Activated CD4-positive, alpha-beta T cell treated with anti-CD3 and anti-CD28 coated beads, Interleukin-2, amount 50 U/mL, for 48 hours (primary cell): ENCODE data around the gene KAT2B.
"Not testable (repeated sequence)": the region's sequence is repeated elsewhere in the genome, so short reads cannot be mapped to it uniquely, and the experiment has no call there.

ENCODE experiments used
- DNase-seq, 2 experiments: peaks; one replicate each; pipeline ENCODE4 v3.0.0-alpha.2; 2020

The KAT2B gene

DNA sequence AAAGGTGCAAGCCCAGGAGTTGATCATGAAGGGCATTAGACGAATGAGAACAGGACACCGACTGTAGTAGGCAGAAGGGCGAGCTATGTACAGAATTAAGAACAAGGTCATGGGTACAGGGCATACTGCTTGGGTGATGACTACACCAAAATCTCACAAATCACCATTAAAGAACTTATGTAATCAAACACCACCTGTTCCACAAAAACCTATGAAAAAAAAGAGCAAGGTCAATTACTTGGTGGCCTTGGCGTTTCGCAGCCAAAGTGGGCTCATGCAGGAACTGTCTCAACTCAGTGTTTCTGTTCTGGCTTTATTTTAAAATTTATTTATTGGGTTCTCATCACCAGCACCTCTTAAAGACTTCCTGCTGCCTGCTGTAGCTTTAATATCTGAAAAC lies 2.1 kb downstream of the KAT2B start:
- DNase-seq: no peak

DNA sequence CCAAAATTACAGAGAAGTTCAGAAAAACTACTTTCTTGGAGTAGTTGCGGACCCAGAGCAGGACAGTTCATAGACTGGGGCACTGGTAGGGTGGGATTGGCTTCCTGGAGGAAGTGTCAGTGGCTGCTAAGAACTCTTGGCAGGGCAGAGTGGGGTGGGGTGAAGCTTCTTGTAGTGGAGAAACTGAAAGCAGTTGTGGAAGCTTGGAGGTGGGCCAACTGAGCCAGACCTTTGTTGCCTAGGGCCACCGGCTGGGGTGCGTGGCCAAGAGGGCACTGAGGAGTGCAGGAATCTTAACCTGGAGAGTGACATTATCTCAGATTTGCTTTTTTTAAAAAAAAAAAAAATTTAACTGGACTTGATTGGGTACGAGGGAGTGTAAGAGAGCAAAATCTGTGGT lies 3.1 kb downstream of the KAT2B start:
- DNase-seq: peak; percentile 45 to 59

DNA sequence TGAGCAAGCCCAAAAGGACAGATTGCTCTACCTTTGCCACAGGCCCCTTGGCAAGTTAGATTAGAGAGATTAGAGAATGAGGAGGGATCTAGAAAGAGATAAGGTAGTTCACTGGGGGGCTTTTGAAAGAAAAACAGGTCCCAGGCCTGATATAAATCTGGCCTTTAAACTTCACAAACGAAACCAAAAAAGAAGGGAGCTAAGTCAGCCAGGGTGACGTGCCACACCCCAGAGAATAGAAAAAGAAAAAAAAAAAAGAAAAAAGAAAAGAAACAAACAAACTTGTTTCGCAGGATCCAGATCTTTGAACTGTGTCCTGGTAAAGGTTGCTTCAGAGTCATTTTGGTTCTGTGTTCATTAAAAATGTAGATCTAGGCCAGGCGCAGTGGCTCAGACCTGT lies 3.6 kb downstream of the KAT2B start:
- DNase-seq: no peak

DNA sequence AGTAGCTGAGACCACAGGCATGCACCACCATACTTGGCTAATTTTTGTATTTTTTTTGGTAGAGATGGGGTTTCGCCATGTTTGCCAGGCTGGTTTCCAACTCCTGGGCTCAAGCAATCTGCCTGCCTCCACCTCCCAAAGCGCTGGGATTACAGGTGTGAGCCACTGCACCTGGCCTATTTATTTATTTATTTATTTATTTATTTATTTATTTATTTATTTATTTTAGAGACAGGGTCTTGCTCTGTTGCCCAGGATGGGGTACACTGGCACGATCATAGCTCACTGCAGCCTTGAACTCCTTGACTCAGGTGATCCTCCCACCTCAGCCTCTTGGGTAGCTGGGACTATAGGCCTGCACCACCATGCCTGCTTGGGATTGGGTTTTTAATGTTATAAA lies 4.9 kb downstream of the KAT2B start:
- not testable (repeated sequence) for DNase-seq

DNA sequence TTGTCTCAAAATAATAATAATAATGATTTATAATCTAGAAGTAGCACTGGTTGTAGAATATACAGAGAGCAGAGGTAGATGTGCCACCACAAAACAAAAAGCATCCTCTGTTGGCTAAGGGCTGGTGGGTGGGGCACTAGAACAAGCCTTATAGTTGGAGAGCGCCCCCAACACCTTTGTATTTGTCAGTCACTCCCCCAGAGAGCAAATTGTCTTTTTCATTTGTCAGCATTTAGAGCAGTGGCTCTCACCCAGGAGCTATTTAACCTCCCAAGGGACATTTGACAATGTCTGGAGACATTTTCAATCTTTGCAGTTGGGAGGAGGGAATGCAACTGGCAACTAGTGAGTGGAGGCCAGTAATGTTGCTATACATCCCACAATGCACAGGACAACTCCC lies 6.3 kb downstream of the KAT2B start:
- DNase-seq: no peak

DNA sequence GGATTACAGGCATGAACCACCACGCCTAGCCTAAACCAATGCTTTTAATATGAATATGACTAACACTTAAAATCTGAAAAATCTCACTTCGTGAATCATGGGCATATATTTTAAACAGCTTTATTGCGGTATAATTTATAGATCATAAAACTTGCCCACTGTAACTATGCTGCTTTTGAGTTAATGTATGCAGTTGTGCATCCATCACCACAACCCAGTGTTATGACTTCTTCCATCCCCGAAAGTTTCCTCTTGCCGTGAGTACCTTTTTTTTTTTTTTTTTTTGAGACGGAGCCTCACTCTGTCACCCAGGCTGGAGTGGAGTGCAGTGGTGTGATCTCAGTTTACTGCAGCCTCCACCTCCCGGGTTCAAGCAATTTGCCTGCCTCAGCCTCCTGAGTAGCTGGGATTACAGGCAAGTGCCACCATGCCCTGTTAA lies 7.1 kb downstream of the KAT2B start:
- DNase-seq: no peak

DNA sequence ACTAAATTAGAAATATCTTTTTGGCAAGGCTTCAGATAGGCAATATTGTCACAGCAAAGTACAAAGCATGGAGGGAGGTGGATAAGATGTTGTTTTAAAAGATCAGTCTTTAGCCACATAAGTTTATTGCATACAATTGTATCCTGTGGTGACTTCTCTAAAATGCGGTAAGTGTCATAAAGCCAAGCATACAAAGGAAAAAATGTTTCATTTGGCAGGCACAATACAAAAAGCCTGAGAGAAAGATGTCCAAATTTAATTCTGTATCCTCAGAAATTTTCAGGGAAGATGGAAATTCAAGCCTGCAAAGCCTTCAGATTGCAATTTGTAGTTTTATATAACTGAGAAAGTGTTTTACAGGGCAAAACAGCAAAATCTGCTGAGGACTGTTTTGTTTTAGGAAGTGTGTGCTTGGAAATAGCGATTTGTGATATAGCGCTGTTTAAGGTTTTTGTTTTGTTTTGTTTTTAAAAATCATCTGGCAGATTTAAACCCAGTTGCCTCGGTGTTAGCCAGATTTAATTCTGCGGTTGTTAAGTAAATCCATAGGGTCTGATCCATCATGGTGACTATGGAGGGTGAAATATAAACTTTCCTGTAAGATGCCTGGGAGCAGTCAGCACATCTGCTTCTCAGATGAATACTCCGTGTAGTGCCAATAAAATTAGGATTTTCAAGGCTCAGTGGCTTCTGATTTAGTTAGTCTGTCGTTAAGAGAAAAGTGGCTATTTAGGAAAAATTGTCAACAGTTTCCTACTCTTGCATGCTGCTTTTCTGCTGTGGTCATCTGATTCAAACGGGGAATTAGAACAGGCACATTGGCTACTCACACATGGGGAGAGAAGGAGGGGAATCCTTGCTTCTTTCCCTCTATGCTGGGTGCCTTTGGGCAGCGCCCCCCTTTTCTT lies 8.0 kb downstream of the KAT2B start:
- no peak for DNase-seq

DNA sequence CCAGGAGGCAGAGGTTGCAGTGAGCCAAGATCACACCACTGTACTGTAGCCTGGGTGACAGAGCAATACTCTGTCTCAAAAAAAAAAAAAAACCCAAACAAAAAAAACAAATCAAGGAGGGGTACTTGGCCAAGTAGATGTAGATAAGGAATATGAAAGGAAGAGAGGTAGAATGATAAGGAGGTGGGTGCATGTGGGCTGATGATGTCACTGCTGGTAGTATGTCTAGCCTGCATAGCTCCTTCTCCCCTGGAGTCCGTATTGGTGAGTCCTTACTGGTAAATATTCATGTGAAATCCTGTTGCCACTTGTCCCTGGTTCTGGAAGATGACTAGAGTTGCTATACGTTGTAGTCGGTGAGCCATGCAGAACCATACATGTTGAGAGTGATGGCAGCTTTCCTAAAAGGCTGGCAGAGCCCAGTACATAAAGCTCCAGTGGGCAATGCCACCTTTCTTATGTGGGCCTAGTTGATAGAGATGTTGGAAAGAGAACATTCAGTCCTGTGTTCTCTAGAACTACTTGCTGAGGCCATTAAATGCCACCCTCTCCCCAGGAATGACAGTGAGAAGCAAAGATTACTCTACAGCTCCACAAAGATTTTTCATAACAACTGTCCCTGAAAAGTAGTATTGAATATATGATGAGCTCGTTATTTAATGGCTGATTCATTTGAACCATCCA lies 11.0 kb downstream of the KAT2B start:
- DNase-seq: no peak

DNA sequence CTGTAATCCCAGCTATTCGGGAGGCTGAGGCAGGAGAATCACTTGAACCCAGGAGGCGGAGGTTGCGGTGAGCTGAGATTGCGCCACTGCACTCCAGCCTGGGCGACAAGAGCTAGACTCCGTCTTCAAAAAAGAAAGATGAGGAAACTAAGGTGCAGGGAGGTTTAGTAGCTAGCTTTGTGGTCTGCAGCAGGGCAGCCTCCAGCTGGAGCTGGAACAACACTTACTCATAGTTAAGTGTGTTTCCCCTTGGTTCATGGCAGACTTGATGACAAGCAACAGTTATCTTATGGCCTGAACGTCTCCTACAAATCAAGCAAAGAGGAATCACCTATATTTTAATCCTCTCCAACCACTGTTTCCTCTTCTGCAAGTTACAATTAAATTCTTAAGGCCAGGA lies 12.6 kb downstream of the KAT2B start:
- no peak for DNase-seq

DNA sequence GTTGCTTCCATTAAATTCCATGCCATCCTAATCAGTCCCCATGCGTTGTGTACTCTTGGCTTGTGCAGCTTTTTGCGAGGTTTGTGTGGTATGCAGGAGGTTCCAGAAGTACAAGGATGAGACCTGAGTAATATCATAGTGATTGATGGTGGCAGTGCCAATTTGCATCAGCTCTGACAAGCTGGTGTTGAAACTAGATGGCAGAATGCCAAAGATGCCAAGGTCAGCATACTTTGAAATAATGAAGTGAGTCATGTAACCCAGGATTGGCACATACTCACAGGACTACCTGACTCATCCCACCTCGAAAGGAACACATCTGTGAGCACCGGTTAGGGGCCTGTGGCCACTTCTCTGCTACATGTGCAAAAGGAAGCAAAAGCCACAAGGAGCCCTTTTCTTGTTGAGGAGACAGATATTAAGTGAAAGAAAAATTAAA lies 14.3 kb downstream of the KAT2B start:
- DNase-seq: peak; percentile 63 to 76

DNA sequence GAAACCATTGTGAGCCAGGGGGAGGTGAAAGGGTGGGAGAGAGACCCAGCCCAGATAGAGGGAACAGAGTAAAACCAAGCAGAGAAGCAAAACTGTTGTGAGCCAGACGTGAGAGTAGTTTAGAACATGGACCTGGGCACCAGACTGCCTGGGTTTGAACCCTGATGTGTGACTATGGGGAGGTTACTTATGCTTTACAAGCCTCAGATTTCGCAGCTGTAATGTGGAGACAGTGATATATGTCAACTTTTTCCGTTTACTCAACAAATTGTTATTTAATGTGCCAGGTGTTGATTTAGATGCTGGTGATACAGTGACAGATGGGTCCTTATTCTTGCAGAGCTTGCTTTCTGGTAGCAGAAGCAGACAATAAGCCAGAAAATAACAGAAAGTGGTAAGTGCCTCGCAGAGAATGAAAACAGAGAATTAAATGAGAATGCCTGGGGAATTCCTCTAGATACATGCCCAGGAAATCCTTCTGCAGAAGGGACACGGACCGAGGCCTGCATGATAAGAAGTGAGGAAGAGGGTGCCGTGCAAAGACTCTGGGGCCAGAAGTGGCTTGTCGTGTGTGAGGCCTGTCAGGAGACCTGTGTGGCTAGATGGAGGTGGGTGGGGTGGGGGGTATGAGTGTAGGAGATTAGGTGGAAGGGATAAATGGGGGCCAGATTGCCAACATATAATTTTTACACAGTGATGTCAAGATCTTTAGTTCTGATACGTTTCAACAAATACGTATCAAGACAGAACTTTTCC lies 15.0 kb downstream of the KAT2B start:
- DNase-seq: peak; percentile 41 to 58

DNA sequence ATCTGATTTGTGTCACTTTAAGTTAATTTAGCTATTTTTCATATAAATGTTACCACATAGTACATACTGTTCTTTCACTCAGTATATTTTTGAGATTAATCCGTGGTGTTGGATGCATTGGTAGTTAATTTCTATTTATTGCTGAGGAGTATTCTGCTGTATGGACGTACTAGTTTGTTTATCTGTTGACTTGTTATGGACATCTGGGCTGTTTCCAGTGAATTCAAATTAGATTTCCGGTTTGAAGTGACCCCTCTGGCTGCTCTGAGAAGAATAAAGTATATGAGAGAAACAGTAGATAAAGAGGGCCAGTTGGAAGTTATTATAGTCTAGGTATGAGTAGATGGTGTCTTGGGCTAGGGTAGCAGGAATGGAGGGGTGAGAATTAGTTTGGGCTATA lies 15.6 kb downstream of the KAT2B start:
- no peak for DNase-seq

DNA sequence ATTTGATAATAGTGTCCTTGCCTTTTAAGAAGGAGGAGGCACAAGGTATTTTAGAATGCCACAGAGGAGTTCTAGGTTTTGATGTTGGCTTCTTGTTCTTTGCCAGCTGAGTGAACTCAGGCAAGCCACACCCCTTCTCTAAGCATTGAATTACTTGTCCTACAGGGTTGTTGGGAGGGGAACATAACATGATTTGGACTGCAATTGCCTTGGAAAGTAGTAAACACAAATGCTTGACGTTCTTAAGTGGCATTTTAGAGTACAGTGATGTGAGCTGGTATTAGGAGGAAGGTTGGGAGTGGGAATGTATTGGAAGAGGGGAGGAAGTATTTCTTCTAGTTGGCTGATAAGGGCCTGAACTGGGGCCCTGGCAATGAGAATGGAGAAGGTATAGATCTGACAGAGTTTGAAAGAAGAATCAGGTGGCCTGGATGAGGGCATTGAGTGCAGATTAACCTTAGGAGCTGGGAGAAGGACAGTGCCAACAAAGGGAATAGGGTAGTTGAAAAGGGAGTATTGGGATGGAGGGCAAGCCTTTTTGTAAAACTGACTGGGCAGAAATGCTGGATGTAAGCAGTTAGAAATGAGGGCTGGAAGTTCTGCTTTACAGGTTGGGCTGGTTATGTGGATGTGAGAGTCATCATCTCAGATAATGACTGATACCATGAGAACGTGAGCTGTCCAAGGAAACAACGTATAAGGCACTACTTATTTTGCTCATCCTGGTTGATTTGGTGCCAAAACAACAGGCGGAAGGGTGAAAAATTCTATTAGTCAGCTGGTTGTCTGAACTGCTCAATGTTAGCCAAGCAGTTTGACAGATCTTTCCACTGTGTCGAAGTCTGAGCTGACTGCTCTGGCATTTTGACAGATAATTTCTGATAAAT lies 16.7 kb downstream of the KAT2B start:
- peak in 1 of 2 experiments; percentile 15 for DNase-seq

DNA sequence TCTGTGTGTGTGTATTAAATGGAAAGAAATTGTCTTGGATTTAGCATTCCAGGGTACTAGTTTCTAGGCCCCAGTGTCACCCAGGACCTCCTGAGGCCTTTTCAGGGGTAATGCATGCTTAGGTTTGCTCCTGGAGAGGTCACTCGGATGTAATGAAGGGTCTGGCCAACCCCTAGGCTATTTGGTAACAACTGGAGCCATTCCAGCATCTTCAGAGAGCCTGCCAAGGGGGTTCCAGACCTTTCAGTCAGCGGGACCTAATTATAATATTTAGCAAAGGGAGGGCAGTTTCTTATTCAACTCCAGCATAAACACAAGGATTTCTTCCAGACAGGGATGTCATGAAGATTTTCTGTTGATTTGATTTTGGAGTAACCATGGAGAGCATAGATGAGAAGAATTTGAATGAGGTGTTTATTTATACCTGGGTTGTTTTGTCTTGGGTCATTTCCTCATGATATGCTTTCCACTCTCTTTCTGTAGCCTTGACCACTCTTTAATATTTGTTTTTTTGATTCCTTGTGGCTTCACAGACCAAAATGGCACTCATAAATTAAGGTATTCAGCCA lies 17.4 kb downstream of the KAT2B start:
- DNase-seq: no peak

DNA sequence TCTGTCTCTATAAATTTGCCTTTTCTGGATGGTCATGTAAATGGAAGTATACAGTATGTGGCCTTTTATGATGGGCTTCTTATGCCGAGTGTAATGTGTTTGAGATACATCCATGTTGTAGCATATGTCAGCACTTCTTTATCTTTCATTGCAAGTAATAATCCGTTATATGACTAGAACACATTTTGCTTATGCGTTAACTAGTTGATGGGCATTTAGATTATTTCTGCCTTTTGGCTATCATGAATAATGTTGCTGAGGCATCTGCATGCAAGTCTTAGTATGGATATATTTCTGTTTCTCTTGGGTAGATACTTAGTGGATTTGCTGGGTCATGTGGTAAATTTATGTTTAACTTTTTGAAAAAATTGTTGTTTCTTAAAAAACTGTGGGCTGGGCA lies 19.7 kb downstream of the KAT2B start:
- DNase-seq: no peak

DNA sequence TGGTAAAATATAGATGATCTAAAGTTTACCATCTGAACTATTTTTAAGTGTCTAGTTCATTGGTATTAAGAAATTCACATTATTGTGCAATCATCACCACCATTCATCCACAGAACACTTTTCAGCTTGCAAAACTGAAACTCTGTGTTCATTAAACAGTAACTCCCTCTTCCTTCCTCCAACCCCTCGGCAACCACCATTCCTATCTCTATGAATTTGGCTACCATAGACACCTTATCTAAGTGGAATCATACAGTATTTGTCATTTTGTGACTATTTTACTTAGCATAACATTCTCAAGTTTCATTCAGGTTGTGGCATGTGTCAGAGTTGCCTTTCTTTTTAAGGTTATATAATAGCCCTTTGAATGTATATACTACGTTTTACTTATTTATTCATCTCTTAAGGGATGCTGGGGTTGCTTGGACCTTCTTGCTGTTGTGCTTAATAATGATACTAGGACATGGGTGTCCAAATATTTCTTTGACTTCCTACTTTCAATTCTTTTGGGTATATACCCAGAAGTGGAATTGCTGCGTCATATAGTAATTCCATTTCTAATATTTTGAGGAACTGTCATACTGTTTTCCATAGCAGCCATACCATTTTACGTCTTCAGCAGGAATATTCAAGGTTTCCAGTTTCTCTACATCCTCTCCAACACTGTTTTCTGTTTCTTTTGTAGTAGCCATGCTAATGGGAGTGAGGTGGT lies 20.9 kb downstream of the KAT2B start:
- no peak for DNase-seq

DNA sequence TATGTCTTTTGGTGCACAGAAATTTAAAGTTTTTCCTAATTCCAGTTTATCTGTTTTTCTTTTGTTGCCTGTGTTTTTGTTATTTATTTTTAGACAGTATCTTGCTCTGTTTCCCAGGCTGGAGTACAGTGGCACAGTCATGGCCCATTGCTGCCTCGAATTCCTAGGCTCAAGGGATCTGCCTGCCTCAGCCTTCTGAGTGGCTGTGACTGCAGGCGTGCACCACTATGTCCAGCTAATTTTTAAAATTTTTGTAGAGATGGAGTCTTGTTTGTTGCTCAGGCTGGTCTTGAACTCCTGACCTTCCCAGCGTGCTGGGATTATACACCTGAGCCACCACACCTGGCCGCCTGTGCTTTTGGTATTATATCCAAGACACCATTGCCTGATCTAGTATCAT lies 22.8 kb downstream of the KAT2B start:
- DNase-seq: no peak

DNA sequence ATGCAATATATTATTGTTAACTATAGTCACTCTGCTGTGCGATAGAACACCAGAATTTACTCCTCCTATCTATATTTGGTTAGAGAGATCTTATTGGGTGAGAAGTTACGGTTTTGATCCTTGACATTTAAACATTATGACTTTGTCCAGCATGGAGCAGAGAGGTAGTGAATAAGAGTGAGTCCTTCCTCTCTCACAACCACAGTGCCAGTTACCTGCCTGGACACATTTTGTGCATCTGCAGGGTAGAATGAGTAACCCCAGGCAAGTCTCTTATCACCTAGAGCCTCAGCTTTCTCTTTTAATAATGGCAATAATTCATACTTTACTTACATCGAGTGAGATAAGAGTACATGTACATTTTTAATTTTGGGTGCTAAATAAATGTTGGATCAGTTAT lies 24.1 kb downstream of the KAT2B start:
- DNase-seq: no peak

DNA sequence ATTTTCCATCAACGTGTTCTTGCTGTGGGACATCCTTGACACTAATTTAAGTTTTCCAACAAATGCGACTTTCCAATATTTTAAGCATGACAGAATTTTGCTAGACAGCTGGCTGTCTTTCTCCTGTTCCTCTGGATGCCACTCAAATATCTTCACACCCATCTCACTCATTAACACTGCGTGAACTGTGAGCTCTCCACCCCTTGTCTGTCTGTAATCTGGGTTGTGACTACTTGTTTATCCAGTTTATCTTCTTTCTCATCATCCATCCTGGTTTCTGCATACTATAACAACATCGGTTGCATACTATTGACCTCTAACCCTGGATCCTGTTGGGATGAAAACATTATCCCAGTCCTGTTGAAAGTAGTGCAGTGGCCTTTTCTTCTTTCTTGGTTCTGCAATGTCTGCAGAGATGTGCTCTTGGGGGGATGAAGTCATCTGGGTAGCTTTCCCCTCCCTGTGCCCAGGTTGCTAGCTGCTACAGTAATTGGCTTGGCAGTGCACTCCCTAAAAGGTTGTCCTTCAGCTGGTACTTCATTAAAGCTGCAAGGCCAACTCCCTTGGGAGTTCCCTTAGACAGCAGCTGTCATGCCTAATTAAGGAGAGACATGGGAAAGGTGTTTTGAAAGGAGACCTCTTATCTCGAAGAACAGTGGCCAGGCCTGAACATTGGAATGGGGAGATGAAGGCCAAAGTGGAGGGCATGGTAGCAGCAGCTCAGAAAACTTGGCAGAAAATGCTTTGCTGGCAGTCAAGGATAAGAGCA lies 24.7 kb downstream of the KAT2B start:
- DNase-seq: no peak

DNA sequence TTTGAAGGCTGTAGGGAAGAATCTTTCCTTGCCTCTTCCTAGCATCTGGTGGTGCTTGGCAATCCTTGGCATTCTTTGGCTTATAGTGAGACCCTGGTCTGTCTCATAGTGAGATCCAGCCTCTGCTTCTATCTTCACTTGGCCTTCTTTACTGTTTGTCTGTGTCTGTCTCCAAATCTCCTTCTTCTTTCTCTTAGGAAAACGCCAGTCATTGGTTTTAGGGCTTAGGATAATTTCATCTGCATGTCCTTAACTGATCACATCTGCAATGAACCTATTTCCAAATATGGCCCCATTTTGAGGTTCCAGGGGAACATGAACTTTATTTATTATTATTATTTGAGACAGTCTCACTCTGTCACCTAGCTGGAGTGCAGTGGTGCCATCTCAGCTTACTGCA lies 25.8 kb downstream of the KAT2B start:
- no peak for DNase-seq
